ENCODE results near the gene NAALADL2. TPM values are rescaled to one million over a fixed set of nuclear protein-coding genes. Genes with fewer than 3 reads are reported as not detected.

Gene NAALADL2
- polyA plus RNA-seq = 1.6 and 2.2 TPM in 2 replicates
- 3.9 and 17.5 TPM in 2 replicates for polyA minus RNA-seq

DNA sequence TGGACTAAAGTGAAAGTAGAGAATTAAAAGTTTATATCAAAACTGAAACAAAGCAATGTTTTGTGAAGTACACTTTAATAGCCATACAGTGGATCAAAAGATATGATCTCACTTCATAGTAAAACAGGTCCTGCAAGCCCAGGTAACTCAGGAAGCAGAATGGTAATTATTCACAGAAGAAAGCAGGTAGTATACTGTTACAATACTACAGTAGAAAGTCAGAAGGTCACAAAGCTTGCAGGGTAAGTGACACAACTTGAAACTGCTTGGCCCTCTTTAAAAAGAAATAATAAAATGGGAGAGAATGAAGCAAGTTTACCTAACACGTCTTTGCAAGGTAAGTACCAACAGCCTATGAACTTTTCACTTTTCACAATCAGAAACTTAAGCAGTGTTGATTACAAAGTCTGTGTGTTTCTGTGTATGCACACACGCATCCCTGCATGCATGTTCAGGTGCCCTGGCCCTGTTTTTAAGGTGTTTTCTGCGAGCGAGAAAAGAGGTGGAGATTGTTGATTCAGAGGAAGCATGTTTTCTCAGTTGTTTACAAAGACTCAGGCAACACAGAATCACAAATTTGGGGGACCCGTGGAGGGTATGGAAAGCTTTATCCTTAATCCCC lies at the start of gene NAALADL2:
TSS of gene NAALADL2 (plus strand) at position 221 of the 622 bp plus-strand sequence.
- Histone ChIP-seq H3K9me2 (ENCODE audit: insufficient read depth, low read length) (no peaks in the 10 kb centered on the region), H3K4me3 (ENCODE audit: low read length) (no peak within 1 kb of the TSS), H3K36me3 (ENCODE audit: insufficient read depth, low read length) (no peaks in the 10 kb centered on the region), H2AFZ (ENCODE audit: low read depth, low read length) (no peak within 1 kb of the TSS), H3K79me2 (replicated peaks; ENCODE audit: insufficient read depth, low read length) (no peaks in the 10 kb centered on the region), H3K27ac (ENCODE audit: low read length) (no peak within 1 kb of the TSS), H3K4me2 (ENCODE audit: low read length) (no peak within 1 kb of the TSS), H3K9ac (ENCODE audit: low read length) (no peak within 1 kb of the TSS), H3K27me3 (ENCODE audit: insufficient read depth, low read depth, low read length) (no peaks in the 10 kb centered on the region), H3K9me3 (ENCODE audit: low read length) (no peaks in the 10 kb centered on the region), H3F3A (ENCODE audit: insufficient read depth, low read length, poor library complexity, severe bottlenecking) (no peaks in the 10 kb centered on the region), H4K20me1 (ENCODE audit: insufficient read depth) (no peaks in the 10 kb centered on the region)
- TF ChIP-seq MXI1 (conservative IDR thresholded peaks at IDR 0.05; ENCODE audit: poor library complexity, severe bottlenecking) = no peak
- TF ChIP-seq POLR2AphosphoS5 (IDR thresholded peaks at IDR 0.05) = no peak
- TF ChIP-seq EZH2 (IDR thresholded peaks at IDR 0.05; ENCODE audit: borderline replicate concordance, insufficient read depth, low read length, poor library complexity, severe bottlenecking) = no peak
- TF ChIP-seq TAF1 (IDR thresholded peaks at IDR 0.05; ENCODE audit: low read depth) = no peak
- no peak for TF ChIP-seq EP300 (conservative IDR thresholded peaks at IDR 0.05; ENCODE audit: poor library complexity, severe bottlenecking)

DNA sequence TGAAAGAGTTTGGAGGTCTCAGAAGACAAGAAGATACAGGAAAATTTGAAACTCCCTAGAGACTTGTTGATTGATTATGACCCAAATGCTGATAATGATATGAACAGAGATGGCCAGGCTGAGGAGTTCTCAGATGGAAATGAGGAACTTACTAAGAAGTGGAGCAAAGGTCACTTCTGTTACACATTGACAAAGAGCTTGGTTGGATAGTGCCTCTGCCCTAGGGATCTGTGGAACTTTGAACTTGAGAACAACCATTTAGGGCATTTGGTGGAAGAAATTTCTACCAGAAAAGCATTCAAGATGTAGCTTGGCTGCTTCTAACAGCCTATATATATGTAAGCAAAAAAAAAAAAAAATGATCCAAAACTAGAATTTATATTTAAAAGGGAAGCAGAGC lies 48.9 kb upstream of the NAALADL2 start:
- Histone ChIP-seq H3K4me2 (ENCODE audit: low read length) (no peak overlapping the region), H3K79me2 (replicated peaks; ENCODE audit: insufficient read depth, low read length) (no peaks in the 10 kb centered on the region), H3K36me3 (ENCODE audit: insufficient read depth, low read length) (no peaks in the 10 kb centered on the region), H3K9me2 (ENCODE audit: insufficient read depth, low read length) (no peaks in the 10 kb centered on the region), H3K9ac (ENCODE audit: low read length) (no peak overlapping the region), H4K20me1 (ENCODE audit: insufficient read depth) (no peaks in the 10 kb centered on the region), H3K4me3 (ENCODE audit: low read length) (no peak overlapping the region), H2AFZ (ENCODE audit: low read depth, low read length) (no peak overlapping the region), H3K27ac (ENCODE audit: low read length) (no peak overlapping the region), H3K27me3 (ENCODE audit: insufficient read depth, low read depth, low read length) (no peaks in the 10 kb centered on the region), H3F3A (ENCODE audit: insufficient read depth, low read length, poor library complexity, severe bottlenecking) (no peaks in the 10 kb centered on the region), H3K9me3 (ENCODE audit: low read length) (no peaks in the 10 kb centered on the region)
- TF ChIP-seq, protein P1, sequence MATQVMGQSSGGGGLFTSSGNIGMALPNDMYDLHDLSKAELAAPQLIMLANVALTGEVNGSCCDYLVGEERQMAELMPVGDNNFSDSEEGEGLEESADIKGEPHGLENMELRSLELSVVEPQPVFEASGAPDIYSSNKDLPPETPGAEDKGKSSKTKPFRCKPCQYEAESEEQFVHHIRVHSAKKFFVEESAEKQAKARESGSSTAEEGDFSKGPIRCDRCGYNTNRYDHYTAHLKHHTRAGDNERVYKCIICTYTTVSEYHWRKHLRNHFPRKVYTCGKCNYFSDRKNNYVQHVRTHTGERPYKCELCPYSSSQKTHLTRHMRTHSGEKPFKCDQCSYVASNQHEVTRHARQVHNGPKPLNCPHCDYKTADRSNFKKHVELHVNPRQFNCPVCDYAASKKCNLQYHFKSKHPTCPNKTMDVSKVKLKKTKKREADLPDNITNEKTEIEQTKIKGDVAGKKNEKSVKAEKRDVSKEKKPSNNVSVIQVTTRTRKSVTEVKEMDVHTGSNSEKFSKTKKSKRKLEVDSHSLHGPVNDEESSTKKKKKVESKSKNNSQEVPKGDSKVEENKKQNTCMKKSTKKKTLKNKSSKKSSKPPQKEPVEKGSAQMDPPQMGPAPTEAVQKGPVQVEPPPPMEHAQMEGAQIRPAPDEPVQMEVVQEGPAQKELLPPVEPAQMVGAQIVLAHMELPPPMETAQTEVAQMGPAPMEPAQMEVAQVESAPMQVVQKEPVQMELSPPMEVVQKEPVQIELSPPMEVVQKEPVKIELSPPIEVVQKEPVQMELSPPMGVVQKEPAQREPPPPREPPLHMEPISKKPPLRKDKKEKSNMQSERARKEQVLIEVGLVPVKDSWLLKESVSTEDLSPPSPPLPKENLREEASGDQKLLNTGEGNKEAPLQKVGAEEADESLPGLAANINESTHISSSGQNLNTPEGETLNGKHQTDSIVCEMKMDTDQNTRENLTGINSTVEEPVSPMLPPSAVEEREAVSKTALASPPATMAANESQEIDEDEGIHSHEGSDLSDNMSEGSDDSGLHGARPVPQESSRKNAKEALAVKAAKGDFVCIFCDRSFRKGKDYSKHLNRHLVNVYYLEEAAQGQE (IDR thresholded peaks at IDR 0.05; ENCODE audit: borderline replicate concordance) = no peak
- TF ChIP-seq EP300 (conservative IDR thresholded peaks at IDR 0.05; ENCODE audit: poor library complexity, severe bottlenecking) (no peak), MXI1 (conservative IDR thresholded peaks at IDR 0.05; ENCODE audit: poor library complexity, severe bottlenecking) (no peak), RAD21 (conservative IDR thresholded peaks at IDR 0.05) (no peak), POLR2AphosphoS5 (IDR thresholded peaks at IDR 0.05) (no peak), SMC3 (conservative IDR thresholded peaks at IDR 0.05; ENCODE audit: poor library complexity) (no peak), TAF1 (IDR thresholded peaks at IDR 0.05; ENCODE audit: low read depth) (no peak), EZH2 (IDR thresholded peaks at IDR 0.05; ENCODE audit: borderline replicate concordance, insufficient read depth, low read length, poor library complexity, severe bottlenecking) (no peak)
- TF ChIP-seq, protein P2, sequence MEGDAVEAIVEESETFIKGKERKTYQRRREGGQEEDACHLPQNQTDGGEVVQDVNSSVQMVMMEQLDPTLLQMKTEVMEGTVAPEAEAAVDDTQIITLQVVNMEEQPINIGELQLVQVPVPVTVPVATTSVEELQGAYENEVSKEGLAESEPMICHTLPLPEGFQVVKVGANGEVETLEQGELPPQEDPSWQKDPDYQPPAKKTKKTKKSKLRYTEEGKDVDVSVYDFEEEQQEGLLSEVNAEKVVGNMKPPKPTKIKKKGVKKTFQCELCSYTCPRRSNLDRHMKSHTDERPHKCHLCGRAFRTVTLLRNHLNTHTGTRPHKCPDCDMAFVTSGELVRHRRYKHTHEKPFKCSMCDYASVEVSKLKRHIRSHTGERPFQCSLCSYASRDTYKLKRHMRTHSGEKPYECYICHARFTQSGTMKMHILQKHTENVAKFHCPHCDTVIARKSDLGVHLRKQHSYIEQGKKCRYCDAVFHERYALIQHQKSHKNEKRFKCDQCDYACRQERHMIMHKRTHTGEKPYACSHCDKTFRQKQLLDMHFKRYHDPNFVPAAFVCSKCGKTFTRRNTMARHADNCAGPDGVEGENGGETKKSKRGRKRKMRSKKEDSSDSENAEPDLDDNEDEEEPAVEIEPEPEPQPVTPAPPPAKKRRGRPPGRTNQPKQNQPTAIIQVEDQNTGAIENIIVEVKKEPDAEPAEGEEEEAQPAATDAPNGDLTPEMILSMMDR (IDR thresholded peaks at IDR 0.05; ENCODE audit: poor library complexity, severe bottlenecking) = no peak
